ENCODE data around the gene MCF2L.

- TF ChIP-seq CTCF (conservative IDR thresholded peaks at IDR 0.05; ENCODE audit: low read depth in 2 of 2) (no peak), POLR2AphosphoS5 (IDR thresholded peaks at IDR 0.05; ENCODE audit: low read depth) (no peak), ZNF114 (CRISPR knock-in tag; IDR thresholded peaks at IDR 0.05) (no peak), EZH2 (IDR thresholded peaks at IDR 0.05; ENCODE audit: low read depth, unreplicated experiment) (no peak), EZH2phosphoT487 (IDR thresholded peaks at IDR 0.05; ENCODE audit: unreplicated experiment) (no peak), JUNB (IDR thresholded peaks at IDR 0.05; ENCODE audit: unreplicated experiment) (no peak), NANOG (IDR thresholded peaks at IDR 0.05; ENCODE audit: borderline replicate concordance) (no peak), CREB1 (CRISPR knock-in tag; IDR thresholded peaks at IDR 0.05; ENCODE audit: low read depth) (no peak), STAT1 (IDR thresholded peaks at IDR 0.05; ENCODE audit: unreplicated experiment) (no peak)
- TF ChIP-seq, protein P1, sequence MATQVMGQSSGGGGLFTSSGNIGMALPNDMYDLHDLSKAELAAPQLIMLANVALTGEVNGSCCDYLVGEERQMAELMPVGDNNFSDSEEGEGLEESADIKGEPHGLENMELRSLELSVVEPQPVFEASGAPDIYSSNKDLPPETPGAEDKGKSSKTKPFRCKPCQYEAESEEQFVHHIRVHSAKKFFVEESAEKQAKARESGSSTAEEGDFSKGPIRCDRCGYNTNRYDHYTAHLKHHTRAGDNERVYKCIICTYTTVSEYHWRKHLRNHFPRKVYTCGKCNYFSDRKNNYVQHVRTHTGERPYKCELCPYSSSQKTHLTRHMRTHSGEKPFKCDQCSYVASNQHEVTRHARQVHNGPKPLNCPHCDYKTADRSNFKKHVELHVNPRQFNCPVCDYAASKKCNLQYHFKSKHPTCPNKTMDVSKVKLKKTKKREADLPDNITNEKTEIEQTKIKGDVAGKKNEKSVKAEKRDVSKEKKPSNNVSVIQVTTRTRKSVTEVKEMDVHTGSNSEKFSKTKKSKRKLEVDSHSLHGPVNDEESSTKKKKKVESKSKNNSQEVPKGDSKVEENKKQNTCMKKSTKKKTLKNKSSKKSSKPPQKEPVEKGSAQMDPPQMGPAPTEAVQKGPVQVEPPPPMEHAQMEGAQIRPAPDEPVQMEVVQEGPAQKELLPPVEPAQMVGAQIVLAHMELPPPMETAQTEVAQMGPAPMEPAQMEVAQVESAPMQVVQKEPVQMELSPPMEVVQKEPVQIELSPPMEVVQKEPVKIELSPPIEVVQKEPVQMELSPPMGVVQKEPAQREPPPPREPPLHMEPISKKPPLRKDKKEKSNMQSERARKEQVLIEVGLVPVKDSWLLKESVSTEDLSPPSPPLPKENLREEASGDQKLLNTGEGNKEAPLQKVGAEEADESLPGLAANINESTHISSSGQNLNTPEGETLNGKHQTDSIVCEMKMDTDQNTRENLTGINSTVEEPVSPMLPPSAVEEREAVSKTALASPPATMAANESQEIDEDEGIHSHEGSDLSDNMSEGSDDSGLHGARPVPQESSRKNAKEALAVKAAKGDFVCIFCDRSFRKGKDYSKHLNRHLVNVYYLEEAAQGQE (IDR thresholded peaks at IDR 0.05; ENCODE audit: unreplicated experiment), result no peak
- TF ChIP-seq, protein P2, sequence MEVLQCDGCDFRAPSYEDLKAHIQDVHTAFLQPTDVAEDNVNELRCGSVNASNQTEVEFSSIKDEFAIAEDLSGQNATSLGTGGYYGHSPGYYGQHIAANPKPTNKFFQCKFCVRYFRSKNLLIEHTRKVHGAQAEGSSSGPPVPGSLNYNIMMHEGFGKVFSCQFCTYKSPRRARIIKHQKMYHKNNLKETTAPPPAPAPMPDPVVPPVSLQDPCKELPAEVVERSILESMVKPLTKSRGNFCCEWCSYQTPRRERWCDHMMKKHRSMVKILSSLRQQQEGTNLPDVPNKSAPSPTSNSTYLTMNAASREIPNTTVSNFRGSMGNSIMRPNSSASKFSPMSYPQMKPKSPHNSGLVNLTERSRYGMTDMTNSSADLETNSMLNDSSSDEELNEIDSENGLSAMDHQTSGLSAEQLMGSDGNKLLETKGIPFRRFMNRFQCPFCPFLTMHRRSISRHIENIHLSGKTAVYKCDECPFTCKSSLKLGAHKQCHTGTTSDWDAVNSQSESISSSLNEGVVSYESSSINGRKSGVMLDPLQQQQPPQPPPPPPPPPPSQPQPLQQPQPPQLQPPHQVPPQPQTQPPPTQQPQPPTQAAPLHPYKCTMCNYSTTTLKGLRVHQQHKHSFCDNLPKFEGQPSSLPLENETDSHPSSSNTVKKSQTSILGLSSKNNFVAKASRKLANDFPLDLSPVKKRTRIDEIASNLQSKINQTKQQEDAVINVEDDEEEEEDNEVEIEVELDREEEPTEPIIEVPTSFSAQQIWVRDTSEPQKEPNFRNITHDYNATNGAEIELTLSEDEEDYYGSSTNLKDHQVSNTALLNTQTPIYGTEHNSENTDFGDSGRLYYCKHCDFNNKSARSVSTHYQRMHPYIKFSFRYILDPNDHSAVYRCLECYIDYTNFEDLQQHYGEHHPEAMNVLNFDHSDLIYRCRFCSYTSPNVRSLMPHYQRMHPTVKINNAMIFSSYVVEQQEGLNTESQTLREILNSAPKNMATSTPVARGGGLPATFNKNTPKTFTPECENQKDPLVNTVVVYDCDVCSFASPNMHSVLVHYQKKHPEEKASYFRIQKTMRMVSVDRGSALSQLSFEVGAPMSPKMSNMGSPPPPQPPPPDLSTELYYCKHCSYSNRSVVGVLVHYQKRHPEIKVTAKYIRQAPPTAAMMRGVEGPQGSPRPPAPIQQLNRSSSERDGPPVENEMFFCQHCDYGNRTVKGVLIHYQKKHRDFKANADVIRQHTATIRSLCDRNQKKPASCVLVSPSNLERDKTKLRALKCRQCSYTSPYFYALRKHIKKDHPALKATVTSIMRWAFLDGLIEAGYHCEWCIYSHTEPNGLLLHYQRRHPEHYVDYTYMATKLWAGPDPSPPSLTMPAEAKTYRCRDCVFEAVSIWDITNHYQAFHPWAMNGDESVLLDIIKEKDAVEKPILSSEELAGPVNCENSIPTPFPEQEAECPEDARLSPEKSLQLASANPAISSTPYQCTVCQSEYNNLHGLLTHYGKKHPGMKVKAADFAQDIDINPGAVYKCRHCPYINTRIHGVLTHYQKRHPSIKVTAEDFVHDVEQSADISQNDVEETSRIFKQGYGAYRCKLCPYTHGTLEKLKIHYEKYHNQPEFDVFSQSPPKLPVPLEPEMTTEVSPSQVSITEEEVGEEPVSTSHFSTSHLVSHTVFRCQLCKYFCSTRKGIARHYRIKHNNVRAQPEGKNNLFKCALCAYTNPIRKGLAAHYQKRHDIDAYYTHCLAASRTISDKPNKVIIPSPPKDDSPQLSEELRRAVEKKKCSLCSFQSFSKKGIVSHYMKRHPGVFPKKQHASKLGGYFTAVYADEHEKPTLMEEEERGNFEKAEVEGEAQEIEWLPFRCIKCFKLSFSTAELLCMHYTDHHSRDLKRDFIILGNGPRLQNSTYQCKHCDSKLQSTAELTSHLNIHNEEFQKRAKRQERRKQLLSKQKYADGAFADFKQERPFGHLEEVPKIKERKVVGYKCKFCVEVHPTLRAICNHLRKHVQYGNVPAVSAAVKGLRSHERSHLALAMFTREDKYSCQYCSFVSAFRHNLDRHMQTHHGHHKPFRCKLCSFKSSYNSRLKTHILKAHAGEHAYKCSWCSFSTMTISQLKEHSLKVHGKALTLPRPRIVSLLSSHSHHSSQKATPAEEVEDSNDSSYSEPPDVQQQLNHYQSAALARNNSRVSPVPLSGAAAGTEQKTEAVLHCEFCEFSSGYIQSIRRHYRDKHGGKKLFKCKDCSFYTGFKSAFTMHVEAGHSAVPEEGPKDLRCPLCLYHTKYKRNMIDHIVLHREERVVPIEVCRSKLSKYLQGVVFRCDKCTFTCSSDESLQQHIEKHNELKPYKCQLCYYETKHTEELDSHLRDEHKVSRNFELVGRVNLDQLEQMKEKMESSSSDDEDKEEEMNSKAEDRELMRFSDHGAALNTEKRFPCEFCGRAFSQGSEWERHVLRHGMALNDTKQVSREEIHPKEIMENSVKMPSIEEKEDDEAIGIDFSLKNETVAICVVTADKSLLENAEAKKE (CRISPR knock-in tag; IDR thresholded peaks at IDR 0.05), result no peak
- TF ChIP-seq, protein P3, sequence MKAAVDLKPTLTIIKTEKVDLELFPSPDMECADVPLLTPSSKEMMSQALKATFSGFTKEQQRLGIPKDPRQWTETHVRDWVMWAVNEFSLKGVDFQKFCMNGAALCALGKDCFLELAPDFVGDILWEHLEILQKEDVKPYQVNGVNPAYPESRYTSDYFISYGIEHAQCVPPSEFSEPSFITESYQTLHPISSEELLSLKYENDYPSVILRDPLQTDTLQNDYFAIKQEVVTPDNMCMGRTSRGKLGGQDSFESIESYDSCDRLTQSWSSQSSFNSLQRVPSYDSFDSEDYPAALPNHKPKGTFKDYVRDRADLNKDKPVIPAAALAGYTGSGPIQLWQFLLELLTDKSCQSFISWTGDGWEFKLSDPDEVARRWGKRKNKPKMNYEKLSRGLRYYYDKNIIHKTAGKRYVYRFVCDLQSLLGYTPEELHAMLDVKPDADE (IDR thresholded peaks at IDR 0.05), result no peak
These were observed 37.0 kb downstream of the MCF2L start for GRCh38 chr13:113005997-113006396.
